Iris pigment epithelial cell (primary cell): Measurements from ENCODE around the gene DHX58.

Experiments
- DNase-seq: peaks from one replicate; pipeline ENCODE4 v3.0.0-alpha.2; 2011; ENCODE audit warnings: low read depth

The DHX58 gene

GRCh38 chr17:42087042-42087701 lies 25.3 kb downstream of the DHX58 start:
- no peak for DNase-seq

GRCh38 chr17:42081516-42082129 lies 30.9 kb downstream of the DHX58 start:
- no peak for DNase-seq

- no peak for DNase-seq
These were observed 33.0 kb downstream of the DHX58 start for GRCh38 chr17:42079541-42079940.

- DNase-seq = no peak
These were observed 34.0 kb downstream of the DHX58 start for GRCh38 chr17:42078396-42079043.

- DNase-seq = no peak
These were observed 34.8 kb downstream of the DHX58 start for GRCh38 chr17:42077755-42078154.

GRCh38 chr17:42076797-42077559 lies 35.5 kb downstream of the DHX58 start:
- no peak for DNase-seq

GRCh38 chr17:42075789-42076188 lies 36.7 kb downstream of the DHX58 start:
- DNase-seq = no peak

- no peak for DNase-seq
These were observed 40.0 kb downstream of the DHX58 start for GRCh38 chr17:42072323-42073187.

- no peak for DNase-seq
These were observed 40.7 kb downstream of the DHX58 start for GRCh38 chr17:42071810-42072209.

- no peak for DNase-seq
These were observed 43.5 kb downstream of the DHX58 start for GRCh38 chr17:42068979-42069378.

GRCh38 chr17:42067371-42068091 lies 45.0 kb downstream of the DHX58 start:
- peak; percentile 36 for DNase-seq

GRCh38 chr17:42065201-42065600 lies 47.3 kb downstream of the DHX58 start:
- DNase-seq = peak; percentile 11

- DNase-seq = no peak
These were observed 49.8 kb downstream of the DHX58 start for GRCh38 chr17:42062681-42063080.

- DNase-seq = no peak
These were observed 50.6 kb downstream of the DHX58 start for GRCh38 chr17:42061646-42062487.

- DNase-seq = no peak
These were observed 52.3 kb downstream of the DHX58 start for GRCh38 chr17:42060231-42060630.

GRCh38 chr17:42059815-42060214 lies 52.7 kb downstream of the DHX58 start:
- no peak for DNase-seq

- no peak for DNase-seq
These were observed 54.5 kb downstream of the DHX58 start for GRCh38 chr17:42058063-42058462.

- no peak for DNase-seq
These were observed 55.9 kb downstream of the DHX58 start for GRCh38 chr17:42056635-42057034.

GRCh38 chr17:42055496-42055895 lies 57.0 kb downstream of the DHX58 start:
- DNase-seq = no peak

- no peak for DNase-seq
These were observed 57.5 kb downstream of the DHX58 start for GRCh38 chr17:42055027-42055426.
